Amygdala (tissue), 56 donors: ENCODE data around the gene PRPH.
"Not testable (repeated sequence)": the region's sequence is repeated elsewhere in the genome, so short reads cannot be mapped to it uniquely, and the experiment has no call there.

Experiments used
- DNase-seq, 56 donors: peaks; one replicate each; lab custom pipeline; 2025; lab: John Stamatoyannopoulos, UW

The PRPH gene

GRCh38 chr12:49295082-49295936 lies at the start of gene PRPH:
PRPH (plus strand) TSS chr12:49295147; CDS start chr12:49295201, 54 bp downstream.
- no peak for DNase-seq

GRCh38 chr12:49251357-49251756 lies 43.6 kb upstream of the PRPH start:
- DNase-seq: no peak

- no peak for DNase-seq
These were observed 41.8 kb upstream of the PRPH start for GRCh38 chr12:49253033-49253623.

- DNase-seq: not testable (repeated sequence)
These were observed 39.5 kb upstream of the PRPH start for GRCh38 chr12:49255456-49255855.

- no peak for DNase-seq
These were observed 38.9 kb upstream of the PRPH start for GRCh38 chr12:49255857-49256637.

GRCh38 chr12:49257508-49258184 lies 37.3 kb upstream of the PRPH start:
- DNase-seq: not testable (repeated sequence)

GRCh38 chr12:49259452-49259851 lies 35.5 kb upstream of the PRPH start:
- DNase-seq: no peak

- no peak for DNase-seq
These were observed 34.8 kb upstream of the PRPH start for GRCh38 chr12:49260166-49260565.

- DNase-seq: no peak
These were observed 34.2 kb upstream of the PRPH start for GRCh38 chr12:49260571-49261363.

- no peak for DNase-seq
These were observed 33.2 kb upstream of the PRPH start for GRCh38 chr12:49261721-49262120.

GRCh38 chr12:49263400-49263763 lies 31.6 kb upstream of the PRPH start:
- DNase-seq: no peak

GRCh38 chr12:49264466-49264872 lies 30.5 kb upstream of the PRPH start:
- no peak for DNase-seq

- DNase-seq: peak in 45 of 56 donors; percentile 4 to 71 (median 35)
These were observed 29.8 kb upstream of the PRPH start, which contains the start of gene TUBA1C for GRCh38 chr12:49264873-49265792. TUBA1C (plus strand) TSS chr12:49265082; CDS start chr12:49265182, 100 bp downstream.

- not testable (repeated sequence) for DNase-seq
These were observed 25.8 kb upstream of the PRPH start for GRCh38 chr12:49269191-49269590.

- DNase-seq: no peak
These were observed 21.9 kb upstream of the PRPH start for GRCh38 chr12:49272790-49273725.

GRCh38 chr12:49273726-49274395 lies 21.1 kb upstream of the PRPH start:
- no peak for DNase-seq
